Transverse colon (tissue), 4 donors: ENCODE measurements around the gene TEDDM1.

ENCODE experiments used
- POLR2AphosphoS5 ChIP-seq, 3 donors: sonication (generic); formaldehyde crosslinking; IDR thresholded peaks; one replicate each; pipeline ENCODE4 v1.6.1; 2016; ENCODE audit warnings: antibody characterized with exemption in 3 of 3
- TF ChIP-seq, protein P1 (sequence below), 5 experiments: fragments of 200-600 bp in 3 of 5; fragments of 450-650 bp in 2 of 5; sonication (generic) in 3 of 5; IDR thresholded peaks; 1 replicate in 2 of 5; 2 replicates in 3 of 5; pipeline ENCODE4 v1.5.1; 2016 to 2017; ENCODE audit warnings: antibody characterized with exemption in 5 of 5, inconsistent platforms in 3 of 5, mild to moderate bottlenecking in 2 of 5, moderate library complexity in 1 of 5

- TF ChIP-seq, protein P1, sequence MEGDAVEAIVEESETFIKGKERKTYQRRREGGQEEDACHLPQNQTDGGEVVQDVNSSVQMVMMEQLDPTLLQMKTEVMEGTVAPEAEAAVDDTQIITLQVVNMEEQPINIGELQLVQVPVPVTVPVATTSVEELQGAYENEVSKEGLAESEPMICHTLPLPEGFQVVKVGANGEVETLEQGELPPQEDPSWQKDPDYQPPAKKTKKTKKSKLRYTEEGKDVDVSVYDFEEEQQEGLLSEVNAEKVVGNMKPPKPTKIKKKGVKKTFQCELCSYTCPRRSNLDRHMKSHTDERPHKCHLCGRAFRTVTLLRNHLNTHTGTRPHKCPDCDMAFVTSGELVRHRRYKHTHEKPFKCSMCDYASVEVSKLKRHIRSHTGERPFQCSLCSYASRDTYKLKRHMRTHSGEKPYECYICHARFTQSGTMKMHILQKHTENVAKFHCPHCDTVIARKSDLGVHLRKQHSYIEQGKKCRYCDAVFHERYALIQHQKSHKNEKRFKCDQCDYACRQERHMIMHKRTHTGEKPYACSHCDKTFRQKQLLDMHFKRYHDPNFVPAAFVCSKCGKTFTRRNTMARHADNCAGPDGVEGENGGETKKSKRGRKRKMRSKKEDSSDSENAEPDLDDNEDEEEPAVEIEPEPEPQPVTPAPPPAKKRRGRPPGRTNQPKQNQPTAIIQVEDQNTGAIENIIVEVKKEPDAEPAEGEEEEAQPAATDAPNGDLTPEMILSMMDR (IDR thresholded peaks at IDR 0.05), result no peak
- TF ChIP-seq POLR2AphosphoS5 (IDR thresholded peaks at IDR 0.05), result no peak
These were observed 43.3 kb downstream of the TEDDM1 start for GRCh38 chr1:182357171-182357570.
